Measurements from ENCODE around the gene B3GALT4.

DNA sequence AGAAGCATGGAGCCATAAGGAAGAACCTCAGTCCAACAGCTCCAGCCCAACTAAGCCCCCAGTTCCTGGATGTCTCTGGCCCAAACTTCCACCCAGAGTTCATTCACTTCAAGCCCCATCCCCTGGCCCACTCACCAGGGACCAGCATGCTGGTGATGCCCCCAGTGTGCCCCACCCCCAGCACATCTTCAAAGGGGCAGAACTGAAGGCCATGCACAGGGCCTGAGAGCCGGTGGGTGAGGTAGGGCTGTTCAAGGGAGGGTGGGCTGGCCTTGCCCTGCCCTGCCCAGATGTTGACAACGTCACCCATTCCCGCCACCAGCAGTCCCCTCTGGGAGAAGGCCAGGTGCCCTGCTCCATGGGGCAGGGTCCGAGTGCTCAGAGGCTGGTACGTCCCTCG is 3.6 kb downstream of the B3GALT4 start:
- TF ChIP-seq, protein P1, sequence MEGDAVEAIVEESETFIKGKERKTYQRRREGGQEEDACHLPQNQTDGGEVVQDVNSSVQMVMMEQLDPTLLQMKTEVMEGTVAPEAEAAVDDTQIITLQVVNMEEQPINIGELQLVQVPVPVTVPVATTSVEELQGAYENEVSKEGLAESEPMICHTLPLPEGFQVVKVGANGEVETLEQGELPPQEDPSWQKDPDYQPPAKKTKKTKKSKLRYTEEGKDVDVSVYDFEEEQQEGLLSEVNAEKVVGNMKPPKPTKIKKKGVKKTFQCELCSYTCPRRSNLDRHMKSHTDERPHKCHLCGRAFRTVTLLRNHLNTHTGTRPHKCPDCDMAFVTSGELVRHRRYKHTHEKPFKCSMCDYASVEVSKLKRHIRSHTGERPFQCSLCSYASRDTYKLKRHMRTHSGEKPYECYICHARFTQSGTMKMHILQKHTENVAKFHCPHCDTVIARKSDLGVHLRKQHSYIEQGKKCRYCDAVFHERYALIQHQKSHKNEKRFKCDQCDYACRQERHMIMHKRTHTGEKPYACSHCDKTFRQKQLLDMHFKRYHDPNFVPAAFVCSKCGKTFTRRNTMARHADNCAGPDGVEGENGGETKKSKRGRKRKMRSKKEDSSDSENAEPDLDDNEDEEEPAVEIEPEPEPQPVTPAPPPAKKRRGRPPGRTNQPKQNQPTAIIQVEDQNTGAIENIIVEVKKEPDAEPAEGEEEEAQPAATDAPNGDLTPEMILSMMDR (IDR thresholded peaks at IDR 0.05 in 2 of 3, conservative IDR thresholded peaks at IDR 0.05 in 1 of 3; ENCODE audit: borderline replicate concordance in 1 of 3, insufficient read depth in 1 of 3, low read depth in 2 of 3, low read length in 2 of 3) = no peak
- TF ChIP-seq POLR2A (IDR thresholded peaks at IDR 0.05; ENCODE audit: borderline replicate concordance, extremely low read depth, insufficient read depth, insufficient read length) = no peak
- TF ChIP-seq ZFX (IDR thresholded peaks at IDR 0.05) = no peak
- TF ChIP-seq, protein P2, sequence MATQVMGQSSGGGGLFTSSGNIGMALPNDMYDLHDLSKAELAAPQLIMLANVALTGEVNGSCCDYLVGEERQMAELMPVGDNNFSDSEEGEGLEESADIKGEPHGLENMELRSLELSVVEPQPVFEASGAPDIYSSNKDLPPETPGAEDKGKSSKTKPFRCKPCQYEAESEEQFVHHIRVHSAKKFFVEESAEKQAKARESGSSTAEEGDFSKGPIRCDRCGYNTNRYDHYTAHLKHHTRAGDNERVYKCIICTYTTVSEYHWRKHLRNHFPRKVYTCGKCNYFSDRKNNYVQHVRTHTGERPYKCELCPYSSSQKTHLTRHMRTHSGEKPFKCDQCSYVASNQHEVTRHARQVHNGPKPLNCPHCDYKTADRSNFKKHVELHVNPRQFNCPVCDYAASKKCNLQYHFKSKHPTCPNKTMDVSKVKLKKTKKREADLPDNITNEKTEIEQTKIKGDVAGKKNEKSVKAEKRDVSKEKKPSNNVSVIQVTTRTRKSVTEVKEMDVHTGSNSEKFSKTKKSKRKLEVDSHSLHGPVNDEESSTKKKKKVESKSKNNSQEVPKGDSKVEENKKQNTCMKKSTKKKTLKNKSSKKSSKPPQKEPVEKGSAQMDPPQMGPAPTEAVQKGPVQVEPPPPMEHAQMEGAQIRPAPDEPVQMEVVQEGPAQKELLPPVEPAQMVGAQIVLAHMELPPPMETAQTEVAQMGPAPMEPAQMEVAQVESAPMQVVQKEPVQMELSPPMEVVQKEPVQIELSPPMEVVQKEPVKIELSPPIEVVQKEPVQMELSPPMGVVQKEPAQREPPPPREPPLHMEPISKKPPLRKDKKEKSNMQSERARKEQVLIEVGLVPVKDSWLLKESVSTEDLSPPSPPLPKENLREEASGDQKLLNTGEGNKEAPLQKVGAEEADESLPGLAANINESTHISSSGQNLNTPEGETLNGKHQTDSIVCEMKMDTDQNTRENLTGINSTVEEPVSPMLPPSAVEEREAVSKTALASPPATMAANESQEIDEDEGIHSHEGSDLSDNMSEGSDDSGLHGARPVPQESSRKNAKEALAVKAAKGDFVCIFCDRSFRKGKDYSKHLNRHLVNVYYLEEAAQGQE (IDR thresholded peaks at IDR 0.05; ENCODE audit: low read depth) = no peak

All from HCT116 (cell line).